Neutrophil (primary cell): ENCODE results near the gene SUSD2.
A peak's percentile ranks its signal among the peaks of the same experiment; 100 is the strongest.
"Not testable (repeated sequence)": the region's sequence is repeated elsewhere in the genome, so short reads cannot be mapped to it uniquely, and the experiment has no call there.

ENCODE experiments used
- H3K27ac ChIP-seq: fragments of 200-600 bp; sonication (generic); 2 replicates; pipeline ENCODE4 v1.5.1; 2016; ENCODE audit warnings: mild to moderate bottlenecking, moderate library complexity
- H3K27me3 ChIP-seq: fragments of 200-600 bp; sonication (generic); 2 replicates; pipeline ENCODE4 v1.6.0; 2016; ENCODE audit warnings: mild to moderate bottlenecking
- H3K36me3 ChIP-seq: fragments of 200-600 bp; sonication (generic); 2 replicates; pipeline ENCODE4 v1.5.1; 2017
- H3K4me1 ChIP-seq, 2 experiments: fragments of 200-600 bp in 1 of 2; sonication (generic) in 1 of 2; 1 replicate in 1 of 2; 2 replicates in 1 of 2; pipeline versions ENCODE4 v1.5.1 to v1.6.1; 2013 to 2016; ENCODE audit warnings: low read depth in 1 of 2, low read length in 1 of 2, mild to moderate bottlenecking in 1 of 2, moderate library complexity in 1 of 2; ENCODE audit not compliant: control insufficient read depth in 1 of 2, insufficient read depth in 1 of 2
- H3K4me3 ChIP-seq, 2 experiments: fragments of 200-600 bp in 1 of 2; sonication (generic) in 1 of 2; 1 replicate in 1 of 2; 2 replicates in 1 of 2; pipeline ENCODE4 v1.5.1; 2013 to 2016; ENCODE audit warnings: low read depth in 1 of 2, low read length in 1 of 2, mild to moderate bottlenecking in 1 of 2, moderate library complexity in 1 of 2
- H3K9me3 ChIP-seq: fragments of 200-600 bp; sonication (generic); 2 replicates; pipeline ENCODE4 v1.5.1; 2016
- TF ChIP-seq, protein P1 (sequence below): fragments of 200-600 bp; sonication (generic); IDR thresholded peaks from 2 replicates; pipeline ENCODE4 v1.5.1; 2016; ENCODE audit warnings: antibody characterized with exemption

Gene SUSD2

DNA sequence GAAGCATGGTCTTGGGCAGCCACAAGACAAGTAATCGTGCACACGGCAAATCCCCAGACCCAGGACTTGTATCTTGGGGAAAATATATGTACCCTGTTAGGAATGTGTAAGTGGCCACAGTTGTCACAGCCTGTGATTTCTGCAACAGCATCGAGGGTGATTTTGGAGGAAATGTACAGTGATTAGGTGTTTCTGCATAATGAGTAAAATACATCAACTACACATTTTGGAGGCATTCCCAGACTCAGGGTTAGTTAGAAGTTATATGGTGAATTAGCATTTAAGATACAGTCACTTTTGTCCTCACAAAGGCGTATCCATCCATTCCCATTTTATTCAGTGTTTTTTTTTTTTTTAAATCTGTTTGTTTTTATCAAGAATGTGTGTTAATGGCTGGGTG is 28.4 kb downstream of the SUSD2 start:
- Histone ChIP-seq H3K4me1 (peaks cover 50 to 55% of the 10 kb centered on the region in 2 experiments), H3K9me3 (no peaks in the 10 kb centered on the region), H3K27ac (peak overlapping the region; percentile 96), H3K36me3 (no peaks in the 10 kb centered on the region), H3K4me3 (no peak overlapping the region), H3K27me3 (no peaks in the 10 kb centered on the region)
- TF ChIP-seq, protein P1, sequence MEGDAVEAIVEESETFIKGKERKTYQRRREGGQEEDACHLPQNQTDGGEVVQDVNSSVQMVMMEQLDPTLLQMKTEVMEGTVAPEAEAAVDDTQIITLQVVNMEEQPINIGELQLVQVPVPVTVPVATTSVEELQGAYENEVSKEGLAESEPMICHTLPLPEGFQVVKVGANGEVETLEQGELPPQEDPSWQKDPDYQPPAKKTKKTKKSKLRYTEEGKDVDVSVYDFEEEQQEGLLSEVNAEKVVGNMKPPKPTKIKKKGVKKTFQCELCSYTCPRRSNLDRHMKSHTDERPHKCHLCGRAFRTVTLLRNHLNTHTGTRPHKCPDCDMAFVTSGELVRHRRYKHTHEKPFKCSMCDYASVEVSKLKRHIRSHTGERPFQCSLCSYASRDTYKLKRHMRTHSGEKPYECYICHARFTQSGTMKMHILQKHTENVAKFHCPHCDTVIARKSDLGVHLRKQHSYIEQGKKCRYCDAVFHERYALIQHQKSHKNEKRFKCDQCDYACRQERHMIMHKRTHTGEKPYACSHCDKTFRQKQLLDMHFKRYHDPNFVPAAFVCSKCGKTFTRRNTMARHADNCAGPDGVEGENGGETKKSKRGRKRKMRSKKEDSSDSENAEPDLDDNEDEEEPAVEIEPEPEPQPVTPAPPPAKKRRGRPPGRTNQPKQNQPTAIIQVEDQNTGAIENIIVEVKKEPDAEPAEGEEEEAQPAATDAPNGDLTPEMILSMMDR, result no peak

GRCh38 chr22:24210409-24210808 is 29.1 kb downstream of the SUSD2 start:
- not testable (repeated sequence) for H3K4me3 ChIP-seq, H3K27me3 ChIP-seq, H3K36me3 ChIP-seq, H3K27ac ChIP-seq, H3K9me3 ChIP-seq
- peaks cover 43 to 48% of the 10 kb centered on the region in 2 experiments for H3K4me1 ChIP-seq

DNA sequence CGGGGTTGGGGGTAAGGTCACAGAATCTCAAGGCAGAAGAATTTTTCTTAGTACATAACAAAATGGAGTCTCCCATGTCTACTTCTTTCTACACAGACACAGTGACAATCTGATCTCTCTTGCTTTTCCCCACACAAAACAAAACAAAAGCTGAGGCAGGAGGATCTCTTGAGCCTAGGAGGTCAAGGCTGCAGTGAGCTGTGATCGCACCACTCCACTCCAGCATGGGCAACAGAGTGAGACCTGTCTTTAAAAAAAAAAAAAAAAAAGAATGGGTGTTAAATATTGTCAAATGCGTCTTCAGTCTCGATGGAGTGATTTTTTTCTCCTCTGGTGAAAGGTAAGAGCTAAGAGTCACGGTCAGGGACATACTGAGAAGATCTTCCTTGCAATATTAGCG is 30.4 kb downstream of the SUSD2 start:
- not testable (repeated sequence) for H3K36me3 ChIP-seq, H3K4me3 ChIP-seq, H3K27ac ChIP-seq, H3K9me3 ChIP-seq, H3K27me3 ChIP-seq
- H3K4me1 ChIP-seq, result peaks cover 30 to 37% of the 10 kb centered on the region in 2 experiments

DNA sequence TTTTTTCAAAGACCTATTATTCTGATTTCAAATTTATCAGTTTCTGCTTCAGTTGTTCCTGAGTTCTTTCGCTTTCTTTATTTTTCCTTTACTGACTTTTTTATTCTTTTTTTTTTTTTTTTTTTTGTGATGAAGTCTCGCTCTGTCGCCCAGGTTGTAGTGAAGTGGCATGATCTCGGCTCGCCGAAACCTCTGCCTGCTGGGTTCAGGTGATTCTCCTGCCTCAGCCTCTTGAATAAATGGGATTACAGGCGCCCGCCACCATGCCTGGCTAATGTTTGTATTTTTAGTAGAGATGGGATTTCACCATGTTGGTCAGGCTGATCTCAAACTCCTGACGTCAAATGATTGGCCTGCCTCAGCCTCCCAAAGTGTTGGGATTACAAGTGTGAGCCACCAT is 31.8 kb downstream of the SUSD2 start:
- H3K4me1 ChIP-seq, result peaks cover 16 to 23% of the 10 kb centered on the region in 2 experiments
- H3K27me3 ChIP-seq, H3K36me3 ChIP-seq, H3K27ac ChIP-seq, H3K4me3 ChIP-seq, H3K9me3 ChIP-seq: not testable (repeated sequence)

DNA sequence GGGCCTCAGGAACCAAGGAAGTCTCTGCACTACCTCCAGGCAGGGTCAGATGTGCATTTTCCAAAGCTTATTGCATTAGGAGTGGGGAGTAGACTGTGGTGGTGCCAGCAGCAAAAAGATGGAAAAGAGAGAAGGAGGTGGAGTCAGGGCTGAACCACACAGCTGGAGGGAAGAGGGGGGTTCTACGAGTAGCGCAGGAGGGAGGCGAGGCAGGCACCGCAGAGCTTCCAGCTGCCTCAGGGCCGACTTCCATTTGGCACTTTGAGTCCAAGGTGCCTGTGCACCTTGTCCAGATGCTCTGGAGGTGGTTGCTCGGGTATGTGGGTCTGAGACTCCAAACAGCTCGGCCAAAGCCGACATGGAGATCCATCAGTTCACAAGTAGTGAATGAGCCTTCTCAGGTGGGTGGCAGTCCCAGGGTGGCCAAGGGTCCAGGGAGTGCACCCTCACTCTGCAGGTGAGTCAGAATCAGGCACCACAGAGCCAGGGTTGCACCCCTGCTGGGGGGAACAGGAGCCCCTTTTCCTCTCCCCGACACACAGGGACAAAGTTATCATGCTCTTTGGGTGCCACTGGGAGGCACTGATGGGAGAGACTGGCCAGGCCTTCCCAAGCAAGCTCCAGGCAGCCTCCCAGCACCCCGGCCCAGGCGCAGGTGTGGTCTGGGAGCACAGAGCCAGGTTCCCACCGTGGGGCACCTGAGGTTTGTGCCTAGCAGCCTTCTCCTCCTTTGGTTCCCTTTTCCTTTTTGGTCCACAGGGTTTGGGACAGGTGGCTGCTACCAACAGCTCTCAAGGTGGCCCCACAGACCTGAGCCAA is 33.4 kb downstream of the SUSD2 start:
- Histone ChIP-seq H3K36me3 (no peaks in the 10 kb centered on the region), H3K27ac (no peak overlapping the region), H3K4me1 (peaks cover 0 to 7% of the 10 kb centered on the region in 2 experiments), H3K27me3 (no peaks in the 10 kb centered on the region), H3K4me3 (no peak overlapping the region), H3K9me3 (no peaks in the 10 kb centered on the region)
- TF ChIP-seq, protein P1, result no peak

DNA sequence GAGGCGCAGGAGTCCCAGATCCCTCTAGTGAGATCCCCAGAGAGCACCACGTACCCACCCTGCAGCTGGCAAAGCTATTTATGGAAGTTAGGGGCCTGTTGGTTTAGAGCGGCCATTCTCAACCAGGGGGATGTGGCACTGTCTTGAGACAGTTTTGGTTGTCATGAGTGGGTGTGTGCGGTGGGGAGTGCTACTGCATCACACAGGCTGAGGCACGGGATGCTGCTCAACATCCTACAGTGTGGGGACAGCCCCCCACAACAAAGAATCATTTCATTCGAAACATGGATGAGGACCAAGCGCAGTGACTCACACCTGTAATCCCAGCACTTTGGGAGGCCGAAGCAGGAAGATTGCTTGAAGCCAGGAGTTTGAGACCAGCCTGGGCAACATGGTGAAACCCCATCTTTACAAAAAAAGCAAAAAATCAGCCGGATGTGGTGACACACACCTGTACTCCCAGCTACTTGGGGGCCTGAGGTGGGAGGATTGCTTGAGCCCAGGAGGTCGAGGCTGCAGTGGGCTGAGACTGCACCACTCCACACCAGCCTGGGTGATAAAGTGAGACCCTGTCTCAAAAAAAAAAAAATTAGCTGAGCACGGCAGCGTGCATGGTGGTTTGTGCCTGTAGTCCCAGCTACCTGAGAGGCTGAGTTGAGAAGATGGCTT is 35.4 kb downstream of the SUSD2 start:
- H3K9me3 ChIP-seq, result no peaks in the 10 kb centered on the region
- no peak overlapping the region for H3K4me3 ChIP-seq
- H3K27me3 ChIP-seq, result no peaks in the 10 kb centered on the region
- TF ChIP-seq, protein P1, result no peak
- peaks cover 0 to 3% of the 10 kb centered on the region in 2 experiments for H3K4me1 ChIP-seq
- H3K36me3 ChIP-seq, result no peaks in the 10 kb centered on the region
- H3K27ac ChIP-seq, result no peak overlapping the region

- TF ChIP-seq, protein P1, result no peak
- H3K9me3 ChIP-seq, result no peaks in the 10 kb centered on the region
- H3K4me1 ChIP-seq, result peaks cover 0 to 3% of the 10 kb centered on the region in 2 experiments
- H3K27ac ChIP-seq, result no peak overlapping the region
- H3K36me3 ChIP-seq, result no peaks in the 10 kb centered on the region
- H3K27me3 ChIP-seq, result no peaks in the 10 kb centered on the region
- H3K4me3 ChIP-seq, result no peak overlapping the region
Observed at GRCh38 chr22:24217384-24217783, 36.1 kb downstream of the SUSD2 start.
